HG02870 (cell line): ENCODE results near the gene ABCG1.

ENCODE experiments used
- ATAC-seq: cut with Tn5 transposase; IDR thresholded peaks from one replicate; pipeline ENCODE4 v1.9.1; 2021; ENCODE audit warnings: mild to moderate bottlenecking, moderate library complexity; ENCODE audit not compliant: unreplicated experiment

Gene ABCG1

DNA sequence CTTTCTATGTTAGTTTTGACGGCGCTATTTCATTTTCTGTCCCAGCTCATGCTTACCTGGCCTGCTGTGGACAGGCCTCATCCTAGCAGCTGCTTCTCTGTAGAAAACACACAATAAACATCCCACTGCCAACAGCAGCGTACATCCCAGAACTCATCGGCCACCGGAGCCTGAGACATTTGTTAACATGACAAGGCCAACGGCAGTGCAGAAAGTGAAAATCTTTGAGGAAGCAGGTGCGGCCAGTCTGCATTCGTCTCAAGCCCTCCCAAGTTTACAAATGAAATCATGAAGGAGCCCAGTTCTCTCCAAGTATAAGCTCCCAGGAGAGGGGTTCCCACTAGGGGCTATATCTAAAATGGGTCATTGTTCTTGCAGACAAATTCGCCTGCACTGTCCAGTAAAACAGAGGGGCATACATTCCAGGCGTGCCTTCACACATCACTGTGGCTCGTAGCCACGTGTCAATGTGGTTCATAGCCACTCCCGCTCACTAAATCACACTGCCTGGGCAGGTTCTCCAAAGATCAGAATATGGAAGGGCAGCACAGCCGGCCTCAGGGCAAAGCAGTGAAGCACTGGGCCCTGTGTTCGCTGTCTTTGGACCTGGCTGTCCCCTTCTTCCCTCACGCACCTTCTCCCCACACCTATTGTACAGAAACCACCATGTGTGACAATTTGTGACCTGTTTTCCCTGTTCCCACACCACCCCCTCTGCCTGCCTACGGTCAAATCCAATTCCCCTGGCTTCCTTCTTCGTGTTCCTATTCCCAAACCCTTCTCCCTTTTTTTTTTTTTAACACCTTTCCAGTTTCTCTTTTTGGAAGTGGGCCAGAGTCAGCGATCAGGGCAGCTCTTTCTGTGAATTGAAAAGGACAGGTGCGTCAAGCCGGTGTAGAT lies 27.0 kb upstream of the ABCG1 start:
- no peak for ATAC-seq

DNA sequence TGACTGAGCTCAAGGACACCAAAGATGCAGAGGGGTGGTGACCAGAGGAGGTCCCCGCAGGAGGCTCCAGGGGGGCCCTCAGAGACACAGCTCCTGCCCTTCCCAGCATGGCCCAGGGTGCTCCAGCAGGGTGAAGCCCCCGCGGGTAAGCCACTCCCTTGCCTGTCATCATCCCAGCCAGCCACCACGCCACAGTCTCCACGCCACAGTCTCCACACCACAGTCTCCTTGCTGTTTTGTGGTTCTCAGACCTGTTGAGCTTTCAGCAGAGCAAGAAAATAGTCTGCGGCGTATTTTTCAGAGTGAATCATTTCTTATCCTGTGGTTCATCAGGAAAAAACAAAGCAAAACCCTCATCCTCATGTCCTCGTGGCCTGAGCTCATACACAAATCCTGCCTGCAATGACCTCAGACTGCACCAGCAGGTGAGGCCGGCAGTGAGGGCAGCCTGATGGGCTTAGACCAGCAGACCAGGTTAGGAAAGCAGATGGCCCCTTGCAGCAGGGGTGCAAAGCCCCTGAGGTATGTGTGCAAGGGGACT lies 25.7 kb upstream of the ABCG1 start:
- ATAC-seq: no peak

DNA sequence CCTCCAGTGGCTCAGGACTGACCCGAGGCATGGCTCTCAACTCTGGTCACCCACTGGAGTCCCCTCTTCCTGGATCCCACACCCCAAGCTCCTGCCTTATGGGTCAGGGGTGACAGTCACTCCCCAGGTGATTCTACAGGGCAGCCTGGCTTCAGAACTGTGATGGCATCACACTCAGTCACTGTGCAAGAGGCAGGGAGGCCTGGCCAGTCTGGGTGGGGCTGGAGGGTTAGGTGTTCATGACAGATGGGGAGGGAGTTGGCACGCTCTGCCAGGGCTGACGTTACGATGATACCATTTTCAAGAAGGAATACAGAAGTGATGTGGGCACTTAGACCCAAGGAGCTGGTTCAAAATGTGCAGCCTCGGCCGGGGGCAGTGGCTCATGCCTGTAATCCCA lies 25.2 kb upstream of the ABCG1 start:
- ATAC-seq: no peak

DNA sequence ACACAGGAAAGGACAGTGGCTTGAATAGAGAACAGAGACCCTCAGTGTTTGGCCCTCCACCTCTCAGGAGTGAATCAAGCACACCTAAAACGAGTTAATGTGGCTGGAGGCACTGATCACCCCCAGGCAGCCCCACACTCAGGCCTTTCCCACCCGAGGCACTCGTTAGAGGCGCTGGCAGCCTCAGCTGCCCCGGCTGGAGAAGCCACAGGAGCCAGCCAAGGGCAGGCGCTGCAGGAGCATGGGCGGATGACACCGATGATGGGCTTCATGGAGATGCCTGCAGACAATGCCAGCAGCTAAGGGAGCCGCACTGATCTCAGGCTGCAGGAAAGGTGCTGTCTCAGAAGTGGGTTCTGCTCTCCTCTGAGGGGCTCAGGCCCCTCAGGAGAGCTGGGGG lies 24.1 kb upstream of the ABCG1 start:
- no peak for ATAC-seq

GRCh38 chr21:42195378-42196031 lies 23.4 kb upstream of the ABCG1 start:
- ATAC-seq: no peak

GRCh38 chr21:42198929-42199867 lies 19.7 kb upstream of the ABCG1 start:
- ATAC-seq: no peak

- no peak for ATAC-seq
Observed at GRCh38 chr21:42199868-42200463, 19.0 kb upstream of the ABCG1 start.

DNA sequence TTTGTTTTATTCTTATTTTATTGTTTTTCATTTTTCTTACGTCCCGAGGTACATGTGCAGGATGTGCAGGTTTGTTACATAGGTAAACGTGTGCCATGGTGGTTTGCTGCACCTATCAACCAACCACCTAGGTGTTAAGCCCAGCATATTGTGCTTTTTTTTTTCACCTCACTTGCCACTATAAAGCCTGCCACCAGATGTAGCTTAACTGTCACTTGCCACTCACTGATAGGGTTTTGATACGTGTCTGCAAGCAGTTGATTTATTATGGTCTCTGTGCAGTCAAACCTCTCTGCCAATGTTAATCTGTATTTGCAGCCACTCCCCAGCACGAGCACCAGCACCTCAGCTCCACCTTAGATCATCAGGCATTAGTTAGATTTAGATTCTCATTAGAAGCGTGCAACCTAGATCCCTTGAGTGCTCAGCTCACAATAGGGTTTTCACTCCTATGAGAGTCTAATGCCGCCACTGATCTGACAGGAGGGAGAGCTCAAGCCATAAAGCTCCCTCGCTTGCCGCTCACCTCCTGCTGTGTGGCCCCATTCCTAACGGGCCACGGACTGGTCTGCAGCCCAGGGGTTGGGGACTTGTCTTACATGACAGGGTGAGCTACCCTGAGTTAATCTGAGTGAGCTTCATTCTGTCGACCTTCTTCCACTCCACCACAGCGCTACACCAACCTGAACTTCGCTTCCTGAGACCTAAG lies 17.9 kb upstream of the ABCG1 start:
- no peak for ATAC-seq

DNA sequence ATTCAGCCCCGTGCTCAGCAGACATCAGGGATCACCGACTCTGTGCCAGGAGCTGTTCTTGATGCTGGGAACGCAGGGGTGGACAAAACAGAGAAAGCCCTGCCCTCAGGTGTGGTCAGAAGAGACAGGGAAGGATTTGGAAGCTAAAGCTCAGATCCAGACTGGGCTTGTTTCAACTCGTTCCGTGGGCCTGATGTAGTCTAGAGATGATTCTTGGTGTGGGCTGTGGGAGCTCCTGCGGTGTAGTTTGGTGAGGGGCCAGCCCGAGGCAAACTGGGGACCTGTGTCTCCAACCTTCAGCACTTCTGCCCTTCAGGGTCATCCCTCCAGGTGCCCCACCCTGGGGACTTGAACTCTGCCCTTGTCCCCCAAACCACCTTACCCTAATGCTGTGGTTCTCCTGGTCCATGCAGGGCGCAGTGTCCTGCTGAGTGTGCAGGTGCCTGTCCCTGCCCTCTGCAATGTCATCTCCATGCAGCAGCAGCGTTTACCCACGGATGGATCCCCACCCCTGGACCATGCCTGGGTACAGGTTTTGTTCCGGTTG lies 17.3 kb upstream of the ABCG1 start:
- no peak for ATAC-seq

DNA sequence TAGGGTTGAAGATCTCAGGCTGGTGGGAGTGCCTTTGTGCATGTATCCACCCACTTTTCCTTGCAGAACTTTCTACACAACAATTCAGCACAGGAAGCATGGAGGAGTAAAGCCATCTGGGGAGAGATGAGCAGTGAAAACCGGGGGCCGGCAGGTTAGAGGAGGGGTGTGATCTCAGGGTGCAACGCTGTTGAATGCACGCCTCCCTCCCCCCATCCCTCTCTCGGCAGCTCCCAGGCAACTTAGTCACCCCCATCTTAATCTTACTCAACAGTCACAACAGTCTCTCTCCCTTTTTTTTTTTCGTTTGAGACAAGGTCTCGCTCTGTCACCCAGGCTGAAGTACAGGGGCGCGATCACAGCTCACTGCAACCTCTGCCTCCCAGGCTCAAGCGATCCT lies 16.6 kb upstream of the ABCG1 start:
- no peak for ATAC-seq

GRCh38 chr21:42203321-42203720 lies 15.6 kb upstream of the ABCG1 start:
- no peak for ATAC-seq

GRCh38 chr21:42203936-42204335 lies 15.0 kb upstream of the ABCG1 start:
- ATAC-seq: no peak

- ATAC-seq: no peak
Observed at GRCh38 chr21:42207426-42207825, 11.5 kb upstream of the ABCG1 start.

GRCh38 chr21:42208036-42208435 lies 10.9 kb upstream of the ABCG1 start:
- no peak for ATAC-seq

DNA sequence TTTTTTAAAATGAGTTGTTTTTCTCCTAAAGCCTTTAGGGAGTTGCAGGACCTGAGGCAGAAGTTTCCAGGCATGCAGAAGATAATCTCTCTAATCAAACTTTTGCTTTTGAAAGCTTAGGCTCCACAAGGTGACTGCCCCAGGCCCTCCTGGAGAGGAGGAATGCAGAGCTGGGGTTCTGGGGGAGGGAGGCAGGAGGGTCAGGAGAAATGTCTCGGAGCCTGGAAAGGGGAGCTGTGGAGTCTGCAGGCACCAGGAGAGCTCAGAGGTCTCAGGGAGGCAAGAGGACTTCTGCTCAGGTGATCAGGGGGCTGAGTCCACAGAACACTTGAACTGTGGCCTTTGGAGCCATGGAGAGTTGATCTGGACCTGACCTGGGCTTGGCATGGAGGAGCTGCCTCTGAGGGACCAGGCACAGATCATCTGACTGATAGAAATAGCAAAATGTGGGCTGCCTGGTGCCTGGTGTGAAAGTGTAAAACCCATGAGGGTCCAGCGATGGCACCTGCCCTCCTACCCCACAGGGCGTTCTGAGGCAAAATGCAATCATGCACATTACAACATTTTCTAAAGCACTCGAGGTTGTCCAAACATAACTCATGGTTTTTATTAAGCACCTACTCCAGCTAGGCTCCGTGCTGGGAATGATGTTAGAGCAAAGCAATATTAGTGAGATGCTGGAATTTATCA lies 10.0 kb upstream of the ABCG1 start:
- no peak for ATAC-seq

GRCh38 chr21:42209801-42210479 lies 9.0 kb upstream of the ABCG1 start:
- ATAC-seq: no peak

DNA sequence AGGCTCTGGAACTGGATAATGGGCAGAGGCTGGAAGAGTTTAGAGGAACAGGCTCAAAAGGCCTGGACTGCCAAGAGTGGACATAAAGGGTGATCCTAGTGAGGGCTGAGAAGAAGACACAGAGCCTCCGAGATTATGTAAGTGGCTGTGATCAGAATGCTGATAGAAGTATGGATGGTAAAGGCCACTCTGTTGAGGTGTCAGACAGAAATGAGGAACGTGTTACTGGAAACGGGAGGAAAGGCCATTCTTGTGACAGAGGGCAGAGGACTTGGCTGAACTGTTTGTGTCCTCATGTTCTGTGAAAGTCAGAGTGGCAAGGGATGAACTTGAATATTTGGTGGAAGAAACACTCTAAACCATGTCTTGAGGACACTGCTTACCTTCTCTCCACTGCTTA lies 6.7 kb upstream of the ABCG1 start:
- ATAC-seq: no peak

- no peak for ATAC-seq
Observed at GRCh38 chr21:42213082-42213774, 5.7 kb upstream of the ABCG1 start.
